ENCODE measurements around the gene CCDC198. TPM values are rescaled to one million over a fixed set of nuclear protein-coding genes. Genes with fewer than 3 reads are reported as not detected.

Gene CCDC198
- polyA plus RNA-seq, 2 of the 4 experiments (the other 2 are of a cell fraction), result 8.1 to 11.6 TPM

DNA sequence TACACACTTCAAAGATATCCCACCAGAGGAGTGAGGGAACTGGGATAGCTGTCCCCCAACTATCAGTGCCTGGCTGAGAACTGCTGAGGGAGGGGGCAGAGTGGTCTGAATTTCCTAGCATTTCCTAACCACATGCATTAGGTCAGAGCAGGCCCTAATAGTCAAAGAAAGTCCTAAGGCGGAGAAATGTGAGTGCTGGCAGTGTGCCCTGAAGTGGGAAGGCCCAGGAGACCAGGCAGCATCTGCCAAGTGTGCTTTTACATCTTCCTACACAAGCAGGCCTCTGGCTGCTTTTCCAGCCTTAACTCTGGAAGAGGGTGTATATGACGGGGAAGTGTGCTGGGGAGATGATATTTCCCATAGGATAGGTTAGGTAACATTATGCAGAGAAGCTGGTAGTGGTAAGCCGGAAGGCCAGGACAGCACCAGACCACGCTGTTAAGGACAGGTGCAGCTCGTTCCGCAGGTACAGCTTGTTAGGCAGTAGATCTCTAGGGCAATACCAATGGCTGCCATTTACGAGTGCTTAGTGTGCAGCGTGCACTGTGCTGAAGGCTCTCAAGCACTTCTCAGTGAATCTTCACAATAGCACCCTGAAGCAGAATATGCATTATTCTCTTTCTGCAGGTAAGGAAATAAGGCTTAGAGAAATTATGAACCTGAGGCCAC, 9.1 kb upstream of the CCDC198 start:
- CTCF ChIA-PET, result interaction anchor here (1.4 kb wide), 1 partner anchor 8 kb away, joined by 3 read pairs; no protein-coding TSS in a partner anchor
- no peak overlapping the region for H3K4me3 ChIP-seq
- no peaks in the 10 kb centered on the region for H3K4me1 ChIP-seq
- no peaks in the 10 kb centered on the region for H3K9me3 ChIP-seq
- H3K27ac ChIP-seq, result no peak overlapping the region
- DNase-seq (ENCODE audit: low read depth in 1 of 2, low spot score in 1 of 2) (no peak), ATAC-seq (no peak), FAIRE-seq (no peak)
- TF ChIP-seq JUNB (IDR thresholded peaks at IDR 0.05) (no peak), POLR2AphosphoS2 (conservative IDR thresholded peaks at IDR 0.05; ENCODE audit: low read length) (no peak), MAX (IDR thresholded peaks at IDR 0.05) (no peak), RFX5 (IDR thresholded peaks at IDR 0.05) (no peak), RAD21 (conservative IDR thresholded peaks at IDR 0.05 in 1 of 2, IDR thresholded peaks at IDR 0.05 in 1 of 2) (no peak), NPAS2 (CRISPR knock-in tag; IDR thresholded peaks at IDR 0.05; ENCODE audit: borderline replicate concordance) (no peak), CBX8 (IDR thresholded peaks at IDR 0.05) (no peak), HOXB13 (CRISPR knock-in tag; IDR thresholded peaks at IDR 0.05; ENCODE audit: low read depth) (no peak)
- WGBS (ENCODE audit: missing lambda C conversion rate), result 81% methylated on average over 8 of the region's 8 CpGs
- POLR2A ChIA-PET, result no interaction called here
- H3K4me2 ChIP-seq, result no peak overlapping the region

GRCh38 chr14:57501039-57501557, 7.4 kb upstream of the CCDC198 start:
- no peak for ATAC-seq
- ChIA-PET POLR2A (no interaction called here), CTCF (interaction anchor here (1.8 kb wide), 1 partner anchor 15 kb away, joined by 5 read pairs; no protein-coding TSS in a partner anchor)
- no peak for FAIRE-seq
- 12% methylated on average over 2 of the region's 2 CpGs for WGBS (ENCODE audit: missing lambda C conversion rate)
- no peaks in the 10 kb centered on the region for H3K4me1 ChIP-seq
- no peak overlapping the region for H3K4me3 ChIP-seq
- TF ChIP-seq, protein P1, sequence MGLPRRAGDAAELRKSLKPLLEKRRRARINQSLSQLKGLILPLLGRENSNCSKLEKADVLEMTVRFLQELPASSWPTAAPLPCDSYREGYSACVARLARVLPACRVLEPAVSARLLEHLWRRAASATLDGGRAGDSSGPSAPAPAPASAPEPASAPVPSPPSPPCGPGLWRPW (IDR thresholded peaks at IDR 0.05), result no peak
- TF ChIP-seq POLR2A (IDR thresholded peaks at IDR 0.05; ENCODE audit: low read length) (no peak), PHF8 (IDR thresholded peaks at IDR 0.05; ENCODE audit: borderline replicate concordance, low read depth) (no peak), JUN (IDR thresholded peaks at IDR 0.05) (no peak), CTCF (IDR thresholded peaks at IDR 0.05) (no peak), RFX5 (IDR thresholded peaks at IDR 0.05) (no peak), E2F6 (IDR thresholded peaks at IDR 0.05; ENCODE audit: borderline replicate concordance, low read depth) (no peak), TFCP2L1 (CRISPR knock-in tag; IDR thresholded peaks at IDR 0.05) (no peak), CHD2 (IDR thresholded peaks at IDR 0.05; ENCODE audit: low read length, partially characterized antibody) (no peak), CBX2 (IDR thresholded peaks at IDR 0.05; ENCODE audit: borderline replicate concordance, low read depth) (no peak), RCOR1 (IDR thresholded peaks at IDR 0.05; ENCODE audit: low read depth, low read length) (no peak), RAD21 (conservative IDR thresholded peaks at IDR 0.05 in 1 of 2, IDR thresholded peaks at IDR 0.05 in 1 of 2) (no peak), NR3C1 (IDR thresholded peaks at IDR 0.05) (no peak), EP300 (IDR thresholded peaks at IDR 0.05) (no peak), ATOH8 (CRISPR knock-in tag; IDR thresholded peaks at IDR 0.05; ENCODE audit: low read depth) (no peak), MAZ (IDR thresholded peaks at IDR 0.05; ENCODE audit: borderline replicate concordance, low read depth, low read length) (no peak), CBX8 (IDR thresholded peaks at IDR 0.05) (no peak)
- TF ChIP-seq, protein P2, sequence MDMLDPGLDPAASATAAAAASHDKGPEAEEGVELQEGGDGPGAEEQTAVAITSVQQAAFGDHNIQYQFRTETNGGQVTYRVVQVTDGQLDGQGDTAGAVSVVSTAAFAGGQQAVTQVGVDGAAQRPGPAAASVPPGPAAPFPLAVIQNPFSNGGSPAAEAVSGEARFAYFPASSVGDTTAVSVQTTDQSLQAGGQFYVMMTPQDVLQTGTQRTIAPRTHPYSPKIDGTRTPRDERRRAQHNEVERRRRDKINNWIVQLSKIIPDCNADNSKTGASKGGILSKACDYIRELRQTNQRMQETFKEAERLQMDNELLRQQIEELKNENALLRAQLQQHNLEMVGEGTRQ (IDR thresholded peaks at IDR 0.05), result no peak
- TF ChIP-seq, protein P3, sequence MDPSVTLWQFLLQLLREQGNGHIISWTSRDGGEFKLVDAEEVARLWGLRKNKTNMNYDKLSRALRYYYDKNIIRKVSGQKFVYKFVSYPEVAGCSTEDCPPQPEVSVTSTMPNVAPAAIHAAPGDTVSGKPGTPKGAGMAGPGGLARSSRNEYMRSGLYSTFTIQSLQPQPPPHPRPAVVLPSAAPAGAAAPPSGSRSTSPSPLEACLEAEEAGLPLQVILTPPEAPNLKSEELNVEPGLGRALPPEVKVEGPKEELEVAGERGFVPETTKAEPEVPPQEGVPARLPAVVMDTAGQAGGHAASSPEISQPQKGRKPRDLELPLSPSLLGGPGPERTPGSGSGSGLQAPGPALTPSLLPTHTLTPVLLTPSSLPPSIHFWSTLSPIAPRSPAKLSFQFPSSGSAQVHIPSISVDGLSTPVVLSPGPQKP (IDR thresholded peaks at IDR 0.05; ENCODE audit: low read depth, low read length), result no peak
- H3K4me2 ChIP-seq, result no peak overlapping the region
- no peak overlapping the region for H3K27ac ChIP-seq
- no peak for DNase-seq (ENCODE audit: low read depth in 1 of 2, low spot score in 1 of 2)
- H3K9me3 ChIP-seq, result no peaks in the 10 kb centered on the region

Data from A549 (cell line).